ENCODE measurements around the gene CCDC150.

- TF ChIP-seq CTCF (IDR thresholded peaks at IDR 0.05; ENCODE audit: control extremely low read depth in 1 of 3, insufficient read depth in 1 of 3, low read depth in 1 of 3, low read length in 3 of 3) = no peak
- no peak for TF ChIP-seq POLR2A (IDR thresholded peaks at IDR 0.05; ENCODE audit: control extremely low read depth in 1 of 2, low read depth in 2 of 2, low read length in 2 of 2)
- no peak for TF ChIP-seq CHD1 (IDR thresholded peaks at IDR 0.05; ENCODE audit: low read depth, low read length)
- no peak for TF ChIP-seq POLR2AphosphoS5 (IDR thresholded peaks at IDR 0.05; ENCODE audit: low read depth, low read length)
- no peak for TF ChIP-seq SAP30 (IDR thresholded peaks at IDR 0.05; ENCODE audit: insufficient read depth, insufficient replicate concordance, low read length)
- TF ChIP-seq MAX (IDR thresholded peaks at IDR 0.05) = no peak
- no peak for TF ChIP-seq YY1 (IDR thresholded peaks at IDR 0.05; ENCODE audit: low read depth, low read length)
Measured at GRCh38 chr2:196598412-196598811, 41.1 kb upstream of the CCDC150 start.
